COLO668 (cell line): ENCODE data around the gene PCDHGA5.
A peak's percentile ranks its signal among the peaks of the same experiment; 100 is the strongest.
"Not testable (repeated sequence)": the region's sequence is repeated elsewhere in the genome, so short reads cannot be mapped to it uniquely, and the experiment has no call there.

Experiments used
- DNase-seq: peaks from one replicate; lab custom pipeline; 2025; ENCODE audit not compliant: unreplicated experiment; lab: John Stamatoyannopoulos, UW

The PCDHGA5 gene

GRCh38 chr5:141412854-141413539, 49.0 kb downstream of the PCDHGA5 start, which contains the start of gene PCDHGA10:
TSS of gene PCDHGA10 (plus strand) at chr5:141412987. CDS start at chr5:141413176, 189 bp downstream.
- DNase-seq, result peak; percentile 60

DNA sequence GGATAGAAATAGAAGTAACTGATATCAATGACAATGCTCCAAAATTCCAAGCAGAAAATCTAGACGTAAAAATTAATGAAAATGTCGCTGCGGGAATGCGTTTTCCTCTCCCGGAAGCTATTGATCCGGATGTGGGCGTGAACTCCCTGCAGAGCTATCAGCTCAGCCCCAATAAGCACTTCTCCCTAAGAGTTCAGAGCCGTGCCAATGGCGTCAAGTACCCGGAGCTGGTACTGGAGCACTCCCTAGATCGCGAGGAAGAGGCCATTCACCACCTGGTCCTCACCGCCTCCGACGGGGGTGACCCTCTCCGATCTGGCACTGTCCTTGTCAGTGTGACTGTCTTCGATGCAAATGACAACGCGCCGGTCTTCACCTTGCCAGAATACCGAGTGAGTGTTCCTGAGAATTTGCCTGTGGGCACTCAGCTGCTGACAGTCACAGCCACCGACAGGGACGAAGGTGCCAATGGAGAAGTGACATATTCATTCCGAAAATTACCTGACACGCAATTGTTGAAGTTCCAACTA, 49.6 kb downstream of the PCDHGA5 start:
- peak; percentile 29 for DNase-seq

DNA sequence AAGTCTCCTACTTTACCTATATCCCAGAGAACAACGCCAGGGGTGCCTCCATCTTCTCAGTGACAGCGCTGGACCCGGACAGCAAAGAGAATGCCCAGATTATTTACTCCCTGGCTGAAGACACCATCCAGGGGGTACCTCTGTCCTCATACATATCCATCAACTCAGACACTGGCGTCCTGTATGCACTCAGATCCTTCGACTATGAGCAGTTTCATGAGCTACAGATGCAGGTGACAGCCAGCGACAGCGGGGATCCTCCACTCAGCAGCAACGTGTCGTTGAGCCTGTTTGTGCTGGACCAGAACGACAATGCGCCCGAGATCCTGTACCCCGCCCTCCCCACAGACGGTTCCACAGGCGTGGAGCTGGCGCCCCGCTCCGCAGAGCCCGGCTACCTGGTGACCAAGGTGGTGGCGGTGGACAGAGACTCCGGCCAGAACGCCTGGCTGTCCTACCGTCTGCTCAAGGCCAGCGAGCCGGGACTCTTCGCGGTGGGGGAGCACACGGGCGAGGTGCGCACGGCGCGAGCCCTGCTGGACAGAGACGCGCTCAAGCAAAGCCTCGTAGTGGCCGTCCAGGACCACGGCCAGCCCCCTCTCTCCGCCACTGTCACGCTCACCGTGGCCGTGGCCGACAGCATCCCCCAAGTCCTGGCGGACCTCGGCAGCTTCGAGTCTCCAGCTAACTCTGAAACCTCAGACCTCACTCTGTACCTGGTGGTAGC, 50.7 kb downstream of the PCDHGA5 start:
- DNase-seq, result not testable (repeated sequence)

DNA sequence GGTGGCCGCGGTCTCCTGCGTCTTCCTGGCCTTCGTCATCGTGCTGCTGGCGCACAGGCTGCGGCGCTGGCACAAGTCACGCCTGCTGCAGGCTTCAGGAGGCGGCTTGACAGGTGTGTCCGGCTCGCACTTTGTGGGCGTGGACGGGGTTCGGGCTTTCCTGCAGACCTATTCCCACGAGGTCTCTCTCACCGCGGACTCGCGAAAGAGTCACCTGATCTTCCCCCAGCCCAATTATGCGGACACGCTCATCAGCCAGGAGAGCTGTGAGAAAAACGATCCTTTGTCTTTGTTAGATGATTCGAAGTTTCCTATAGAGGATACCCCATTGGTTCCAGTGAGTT, 51.3 kb downstream of the PCDHGA5 start:
- DNase-seq, result not testable (repeated sequence)
